HG03025 (cell line): ENCODE results near the gene SUMF2.
A peak's percentile ranks its signal among the peaks of the same experiment; 100 is the strongest.
"Not testable (repeated sequence)": the region's sequence is repeated elsewhere in the genome, so short reads cannot be mapped to it uniquely, and the experiment has no call there.

Source experiments
- ATAC-seq: cut with Tn5 transposase; IDR thresholded peaks from one replicate; pipeline ENCODE4 v1.9.1; 2021; ENCODE audit warnings: mild to moderate bottlenecking, moderate library complexity; ENCODE audit not compliant: unreplicated experiment, low FRiP score

SUMF2 gene

GRCh38 chr7:56104138-56104537 lies 40.1 kb downstream of the SUMF2 start:
- ATAC-seq, result not testable (repeated sequence)

GRCh38 chr7:56105508-56105907 lies 41.4 kb downstream of the SUMF2 start:
- ATAC-seq, result no peak

GRCh38 chr7:56106108-56107073 lies 42.3 kb downstream of the SUMF2 start, which contains the start of gene CHCHD2:
Gene CHCHD2, minus strand, starts transcription at chr7:56106476. Its CDS starts 63 bp downstream, at chr7:56106413.
- peak; percentile 99 for ATAC-seq

GRCh38 chr7:56107954-56108258 lies 43.8 kb downstream of the SUMF2 start:
- no peak for ATAC-seq

- no peak for ATAC-seq
Observed at GRCh38 chr7:56110611-56111010, 46.5 kb downstream of the SUMF2 start.

GRCh38 chr7:56112244-56112643 lies 48.2 kb downstream of the SUMF2 start:
- not testable (repeated sequence) for ATAC-seq

GRCh38 chr7:56115852-56116538 lies 51.9 kb downstream of the SUMF2 start, which contains the start of gene NUPR2:
Gene NUPR2, minus strand, starts transcription at chr7:56116417. Its CDS starts 103 bp downstream, at chr7:56116314.
- ATAC-seq, result no peak

- ATAC-seq, result no peak
Observed at GRCh38 chr7:56121440-56121839, 57.4 kb downstream of the SUMF2 start.

- ATAC-seq, result no peak
Observed at GRCh38 chr7:56124981-56125380, 60.9 kb downstream of the SUMF2 start.

- ATAC-seq, result no peak
Observed at GRCh38 chr7:56125831-56126230, 61.7 kb downstream of the SUMF2 start.

GRCh38 chr7:56127241-56127975 lies 63.3 kb downstream of the SUMF2 start:
- ATAC-seq, result no peak
